OCI-LY1 (cell line): ENCODE measurements around the gene SLC25A21.

Experiments used
- CTCF ChIP-seq: fragments of 200-600 bp; sonication (generic), shearing (Covaris generic); IDR thresholded peaks from 2 replicates; pipeline ENCODE4 v1.5.1; 2017; ENCODE audit warnings: mild to moderate bottlenecking, antibody characterized with exemption, low read length, moderate library complexity, mixed read lengths
- EZH2 ChIP-seq: fragments of 200-600 bp; sonication (generic), shearing (Covaris generic); IDR thresholded peaks from 2 replicates; pipeline ENCODE4 v1.8.0; 2017; ENCODE audit warnings: borderline replicate concordance, mixed run types, mild to moderate bottlenecking, antibody characterized with exemption, low read length, moderate library complexity, mixed read lengths

- TF ChIP-seq EZH2 (no peak), CTCF (no peak)
These were observed 33.5 kb downstream of the SLC25A21 start for GRCh38 chr14:37138898-37139297.
